Endothelial cell of umbilical vein (primary cell): ENCODE data around the gene TNFRSF21. TPM values are rescaled to one million over a fixed set of nuclear protein-coding genes. Genes with fewer than 3 reads are reported as not detected.

ENCODE experiments used
- BruUV-seq: library from RNA; stranded (reverse); fragments of 400-500 nt; replicated peaks from 2 replicates; lab custom pipeline; 2021; lab: Mats Ljungman, UMichigan
- CTCF ChIA-PET: fragments of 300-600, 350-600 bp; sonication (Branson Sonifier 250); formaldehyde crosslinking; loops from one replicate; lab custom pipeline; 2021; ENCODE audit warnings: antibody characterized with exemption, inconsistent platforms; lab: Charles Lee
- POLR2A ChIA-PET: fragments of 300-600, 350-600 bp; sonication (Branson Sonifier 250); formaldehyde crosslinking; loops from one replicate; lab custom pipeline; 2021; ENCODE audit warnings: antibody characterized with exemption, inconsistent platforms; lab: Charles Lee
- DNase-seq: peaks from one replicate; pipeline ENCODE4 v3.0.0-alpha.2; 2011; ENCODE audit warnings: low read depth, low spot score
- FAIRE-seq: peaks from 2 replicates; lab custom pipeline; 2011; peaks lifted over from hg19 to GRCh38; lab: Jason Lieb, UNC
- H2AFZ ChIP-seq: 2 replicates; pipeline ENCODE4 v1.6.0; 2012; ENCODE audit warnings: low read depth, low read length, control low read depth, inconsistent platforms
- H3K27ac ChIP-seq: 2 replicates; pipeline ENCODE4 v1.5.1; 2011; ENCODE audit warnings: low read depth, mild to moderate bottlenecking, control low read depth, low read length, moderate library complexity; ENCODE audit not compliant: insufficient read depth
- H3K27me3 ChIP-seq, 2 experiments: 2 replicates each; pipeline versions ENCODE4 v1.6.0 to v1.6.1; 2011; ENCODE audit warnings: low read length in 2 of 2, mixed read lengths in 1 of 2; ENCODE audit not compliant: control insufficient read depth in 2 of 2, insufficient read depth in 2 of 2
- H3K36me3 ChIP-seq, 2 experiments: 2 replicates in 1 of 2; 3 replicates in 1 of 2; pipeline ENCODE4 v1.5.1; 2011; ENCODE audit warnings: low read length in 2 of 2, mild to moderate bottlenecking in 1 of 2, moderate library complexity in 1 of 2; ENCODE audit not compliant: control insufficient read depth in 2 of 2, insufficient read depth in 2 of 2; ENCODE audit errors: extremely low read depth in 1 of 2
- H3K4me1 ChIP-seq: 3 replicates; pipeline ENCODE4 v1.5.1; 2011; ENCODE audit warnings: mild to moderate bottlenecking, low read length; ENCODE audit not compliant: control insufficient read depth, insufficient read depth; ENCODE audit errors: extremely low read depth
- H3K4me2 ChIP-seq: 2 replicates; pipeline ENCODE4 v1.6.1; 2011; ENCODE audit warnings: low read length, control low read depth, mixed read lengths; ENCODE audit not compliant: insufficient read depth
- H3K4me3 ChIP-seq, 3 experiments: fragments of 200-600 bp in 1 of 3; sonication (generic), shearing (Covaris generic) in 1 of 3; replicated peaks in 1 of 3; 2 replicates each; pipeline ENCODE4 v1.5.1; 2011 to 2016; ENCODE audit warnings: control low read depth in 3 of 3, low read length in 3 of 3, mild to moderate bottlenecking in 2 of 3, inconsistent platforms in 1 of 3, low read depth in 1 of 3, moderate library complexity in 1 of 3; ENCODE audit not compliant: insufficient read depth in 1 of 3
- H3K79me2 ChIP-seq: 2 replicates; pipeline ENCODE4 v1.6.0; 2012; ENCODE audit warnings: low read length, inconsistent platforms; ENCODE audit not compliant: control insufficient read depth, insufficient read depth
- H3K9ac ChIP-seq: replicated peaks from 2 replicates; pipeline ENCODE3; 2011; ENCODE audit warnings: low read length, control low read depth; ENCODE audit not compliant: insufficient read depth; ENCODE audit errors: extremely low read depth
- H3K9me1 ChIP-seq: replicated peaks from 3 replicates; pipeline ENCODE4 v1.6.0; 2011; ENCODE audit warnings: mild to moderate bottlenecking, low read length; ENCODE audit not compliant: control insufficient read depth, insufficient read depth; ENCODE audit errors: extremely low read depth
- H3K9me3 ChIP-seq: replicated peaks from 2 replicates; pipeline ENCODE4 v1.5.1; 2012; ENCODE audit warnings: low read length, inconsistent platforms; ENCODE audit not compliant: control insufficient read depth, insufficient read depth
- H4K20me1 ChIP-seq: replicated peaks from 2 replicates; pipeline ENCODE3; 2011; ENCODE audit warnings: mild to moderate bottlenecking, low read length; ENCODE audit not compliant: control insufficient read depth, insufficient read depth; ENCODE audit errors: extremely low read depth
- EZH2 ChIP-seq: IDR thresholded peaks from 2 replicates; pipeline ENCODE4 v1.6.1; 2012; ENCODE audit warnings: borderline replicate concordance, low read depth, mild to moderate bottlenecking, moderate library complexity, low read length, inconsistent platforms; ENCODE audit not compliant: severe bottlenecking
- FOS ChIP-seq: IDR thresholded peaks from 2 replicates; pipeline ENCODE4 v1.6.1; 2011; ENCODE audit warnings: mild to moderate bottlenecking, low read length, moderate library complexity, borderline replicate concordance; ENCODE audit not compliant: insufficient read depth
- GATA2 ChIP-seq: IDR thresholded peaks from 2 replicates; pipeline ENCODE4 v1.7.0; 2011; ENCODE audit warnings: low read depth, mild to moderate bottlenecking, moderate library complexity, mixed read lengths, low read length; ENCODE audit not compliant: insufficient read length, insufficient read depth
- JUN ChIP-seq: IDR thresholded peaks from 2 replicates; pipeline ENCODE4 v1.6.1; 2011; ENCODE audit warnings: borderline replicate concordance, low read depth; ENCODE audit not compliant: insufficient read length, insufficient read depth
- MYC ChIP-seq: IDR thresholded peaks from one replicate; pipeline ENCODE4 v1.6.1; 2011; ENCODE audit warnings: mild to moderate bottlenecking, low read depth, low read length
- POLR2A ChIP-seq: IDR thresholded peaks from 2 replicates; pipeline ENCODE4 v1.6.1; 2012; ENCODE audit warnings: low read depth, mild to moderate bottlenecking, control low read depth, low read length
- POLR2AphosphoS5 ChIP-seq: IDR thresholded peaks from 2 replicates; pipeline ENCODE4 v1.6.1; 2012; ENCODE audit warnings: low read depth, mild to moderate bottlenecking, control low read depth, low read length, moderate library complexity; ENCODE audit not compliant: insufficient read depth
- dilution Hi-C: fragments of 300-500 bp; cut with MboI; formaldehyde crosslinking; loops from one replicate; pipeline ENCODE4 v1.15.0; 2019; ENCODE audit warnings: low sequenced_read_pairs; ENCODE audit not compliant: extremely low pct_ligation_motif_present
- intact Hi-C: fragments of 100-400 bp; cut with micrococcal nuclease; formaldehyde crosslinking; loops from one replicate; pipeline ENCODE4 v1.10.0; 2022
- polyA plus RNA-seq, 4 experiments: library from polyadenylated mRNA; depleted of rRNA in 3 of 4; stranded (reverse) in 3 of 4; unstranded in 1 of 4; fragments of >200 nt; gene quantifications; 2 replicates each; pipeline versions ENCODE4 v1.2.1 to v1.2.3, GENCODE V29; 2011 to 2012; ENCODE audit warnings: missing spikeins in 1 of 4
- total RNA-seq: library from RNA; stranded (reverse); gene quantifications from 2 replicates; pipeline ENCODE4 v1.2.3, GENCODE V29; 2021
- TF ChIP-seq, protein P1 (sequence below), 2 donors: IDR thresholded peaks; 1 replicate in 1 of 2; 2 replicates in 1 of 2; pipeline ENCODE4 v1.5.1; 2011; ENCODE audit warnings: low read length in 2 of 2, mild to moderate bottlenecking in 2 of 2, moderate library complexity in 2 of 2, control low read depth in 1 of 2, inconsistent platforms in 1 of 2, low read depth in 1 of 2; ENCODE audit not compliant: insufficient read depth in 1 of 2; ENCODE audit errors: extremely low read depth in 1 of 2
- TF ChIP-seq, protein P2 (sequence below): IDR thresholded peaks from 2 replicates; pipeline ENCODE4 v1.6.1; 2011; ENCODE audit not compliant: insufficient read depth, insufficient read length

TNFRSF21 gene
- total and polyA plus RNA-seq, 2 donors (not counting 3 experiments of a cell fraction or from before 2014, with no cell fraction given) = 26.0 to 40.6 TPM

DNA sequence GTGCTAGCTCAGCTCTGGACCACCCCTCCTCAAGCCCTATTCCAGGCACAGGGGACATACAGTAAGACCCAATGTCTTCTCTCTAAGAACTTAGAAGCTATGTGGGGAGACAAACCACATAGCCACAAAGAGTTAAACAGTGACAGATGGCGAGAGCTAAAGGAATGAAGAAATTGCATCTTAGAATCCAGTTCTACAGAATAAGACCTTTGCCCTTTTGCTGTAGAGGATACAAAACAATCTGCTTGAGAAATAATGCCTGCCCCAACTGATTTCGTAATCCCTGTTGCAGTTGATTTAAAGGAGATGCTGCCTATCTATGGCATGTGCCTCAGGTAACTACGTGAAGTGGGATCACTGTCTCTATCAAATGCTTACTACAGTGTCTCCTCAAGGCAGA, 31.2 kb downstream of the TNFRSF21 start:
- H3K4me2 ChIP-seq = no peak overlapping the region
- H3K4me1 ChIP-seq = no peaks in the 10 kb centered on the region
- TF ChIP-seq JUN (no peak), FOS (no peak), POLR2A (no peak), EZH2 (no peak), GATA2 (no peak), MYC (no peak), POLR2AphosphoS5 (no peak)
- TF ChIP-seq, protein P1, sequence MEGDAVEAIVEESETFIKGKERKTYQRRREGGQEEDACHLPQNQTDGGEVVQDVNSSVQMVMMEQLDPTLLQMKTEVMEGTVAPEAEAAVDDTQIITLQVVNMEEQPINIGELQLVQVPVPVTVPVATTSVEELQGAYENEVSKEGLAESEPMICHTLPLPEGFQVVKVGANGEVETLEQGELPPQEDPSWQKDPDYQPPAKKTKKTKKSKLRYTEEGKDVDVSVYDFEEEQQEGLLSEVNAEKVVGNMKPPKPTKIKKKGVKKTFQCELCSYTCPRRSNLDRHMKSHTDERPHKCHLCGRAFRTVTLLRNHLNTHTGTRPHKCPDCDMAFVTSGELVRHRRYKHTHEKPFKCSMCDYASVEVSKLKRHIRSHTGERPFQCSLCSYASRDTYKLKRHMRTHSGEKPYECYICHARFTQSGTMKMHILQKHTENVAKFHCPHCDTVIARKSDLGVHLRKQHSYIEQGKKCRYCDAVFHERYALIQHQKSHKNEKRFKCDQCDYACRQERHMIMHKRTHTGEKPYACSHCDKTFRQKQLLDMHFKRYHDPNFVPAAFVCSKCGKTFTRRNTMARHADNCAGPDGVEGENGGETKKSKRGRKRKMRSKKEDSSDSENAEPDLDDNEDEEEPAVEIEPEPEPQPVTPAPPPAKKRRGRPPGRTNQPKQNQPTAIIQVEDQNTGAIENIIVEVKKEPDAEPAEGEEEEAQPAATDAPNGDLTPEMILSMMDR (IDR thresholded peaks at IDR 0.05; ENCODE audit: extremely low read depth in 1 of 2, insufficient read depth in 1 of 2, low read depth in 1 of 2, low read length in 2 of 2) = no peak
- TF ChIP-seq, protein P2, sequence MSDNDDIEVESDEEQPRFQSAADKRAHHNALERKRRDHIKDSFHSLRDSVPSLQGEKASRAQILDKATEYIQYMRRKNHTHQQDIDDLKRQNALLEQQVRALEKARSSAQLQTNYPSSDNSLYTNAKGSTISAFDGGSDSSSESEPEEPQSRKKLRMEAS = no peak
- CTCF ChIA-PET = interaction anchor here (1.1 kb wide), 1 partner anchor 27 kb away, joined by 3 read pairs; no protein-coding TSS in a partner anchor
- H3K27me3 ChIP-seq = no peaks in the 10 kb centered on the region
- DNase-seq = no peak
- H3K9ac ChIP-seq = no peak overlapping the region
- dilution Hi-C loops = no loop called here
- no peaks in the 10 kb centered on the region for H3K9me1 ChIP-seq
- peaks cover 0 to 17% of the 10 kb centered on the region in 2 experiments for H3K36me3 ChIP-seq
- POLR2A ChIA-PET = no interaction called here
- H4K20me1 ChIP-seq = no peaks in the 10 kb centered on the region
- no peak overlapping the region for H2AFZ ChIP-seq
- H3K27ac ChIP-seq = no peak overlapping the region
- no peak overlapping the region for H3K4me3 ChIP-seq
- no peaks in the 10 kb centered on the region for H3K79me2 ChIP-seq
- BruUV-seq = no TSS peak
- FAIRE-seq = no peak
- H3K9me3 ChIP-seq = no peaks in the 10 kb centered on the region
- intact Hi-C loops = no loop called here
